K562 (cell line): Measurements from ENCODE around the gene HSPA1B. TPM values are rescaled to one million over a fixed set of nuclear protein-coding genes. Genes with fewer than 3 reads are reported as not detected.

Source experiments
- BHLHE40 ChIP-seq: IDR thresholded peaks from 2 replicates; pipeline ENCODE4 v1.6.1; 2011; ENCODE audit warnings: low read length, improper control_type of control experiment
- L3MBTL2 ChIP-seq: fragments of 450-650 bp; IDR thresholded peaks from 2 replicates; pipeline ENCODE4 v1.6.1; 2016; ENCODE audit warnings: mild to moderate bottlenecking, moderate library complexity
- POLR2B ChIP-seq: fragments of 450-650 bp; IDR thresholded peaks from 2 replicates; pipeline ENCODE4 v1.6.1; 2018; ENCODE audit warnings: low read depth; ENCODE audit not compliant: partially characterized antibody
- POLR2G ChIP-seq: fragments of 200-400 bp; formaldehyde crosslinking; IDR thresholded peaks from 2 replicates; pipeline ENCODE4 v1.6.1; 2017; ENCODE audit warnings: low read depth, mild to moderate bottlenecking, antibody characterized with exemption, low read length, moderate library complexity
- RBFOX2 ChIP-seq: fragments of 200-400 bp; formaldehyde crosslinking; IDR thresholded peaks from 2 replicates; pipeline ENCODE4 v1.6.1; 2017; ENCODE audit warnings: low read depth, mild to moderate bottlenecking, low read length, moderate library complexity
- SUPT5H ChIP-seq: fragments of 450-650 bp; IDR thresholded peaks from 2 replicates; pipeline ENCODE4 v1.6.1; 2016
- TAF15 ChIP-seq: fragments of 200-400 bp; formaldehyde crosslinking; IDR thresholded peaks from 2 replicates; pipeline ENCODE4 v1.6.1; 2017; ENCODE audit warnings: mild to moderate bottlenecking, low read depth, low read length, moderate library complexity
- TOE1 ChIP-seq, 2 experiments: fragments of 450-650 bp in 1 of 2; sonication (generic) in 1 of 2; formaldehyde crosslinking in 1 of 2; IDR thresholded peaks; 2 replicates each; pipeline versions ENCODE4 v1.7.1 to v1.8.0; 2016 to 2022; ENCODE audit warnings: borderline replicate concordance in 2 of 2, mild to moderate bottlenecking in 2 of 2, antibody characterized with exemption in 1 of 2, inconsistent platforms in 1 of 2, low read depth in 1 of 2, missing genetic modification reagents in 1 of 2, moderate library complexity in 1 of 2
- polyA plus RNA-seq, 8 experiments: library from polyadenylated mRNA; depleted of rRNA in 4 of 8; stranded (reverse) in 5 of 8; unstranded in 3 of 8; fragments of >200 nt; fragmentation: Nextera tagmentation in 2 of 8; fragmentation: Illumina TruSeq in 1 of 8; extraction: Ambion mirVana in 2 of 8; extraction: Trizol in 1 of 8; gene quantifications; 2 replicates each; pipeline versions ENCODE4 v1.2.1 to v1.2.3, GENCODE V29; 2011 to 2014; ENCODE audit warnings: inconsistent platforms in 1 of 8, missing spikeins in 1 of 8
- total RNA-seq, 7 experiments: library from RNA; depleted of rRNA in 6 of 7; stranded (reverse); fragments of >200 nt in 6 of 7; fragmentation: Illumina TruSeq in 2 of 7; extraction: Trizol in 2 of 7; gene quantifications; 2 replicates each; pipeline versions ENCODE4 v1.2.1 to v1.2.3, GENCODE V29; 2011 to 2021; ENCODE audit warnings: low replicate concordance in 1 of 7
- TF ChIP-seq, protein P1 (sequence below): IDR thresholded peaks from 2 replicates; pipeline ENCODE4 v1.6.1; 2016; ENCODE audit warnings: missing genetic modification characterization, missing compliant biosample characterization
- TF ChIP-seq, protein P2 (sequence below): sonication (generic); formaldehyde crosslinking; IDR thresholded peaks from 2 replicates; pipeline ENCODE4 v1.8.0; 2022; ENCODE audit warnings: mild to moderate bottlenecking, low read depth, missing genetic modification reagents
- TF ChIP-seq, protein P3 (sequence below): fragments of 450-650 bp; formaldehyde crosslinking; IDR thresholded peaks from 2 replicates; pipeline ENCODE4 v1.4.0; 2020; ENCODE audit warnings: mild to moderate bottlenecking
- TF ChIP-seq, protein P4 (sequence below): fragments of 450-650 bp; formaldehyde crosslinking; IDR thresholded peaks from 2 replicates; pipeline ENCODE4 v1.4.0; 2020; ENCODE audit warnings: mild to moderate bottlenecking, mixed read lengths
- TF ChIP-seq, protein P5 (sequence below): fragments of 450-650 bp; formaldehyde crosslinking; IDR thresholded peaks from 2 replicates; pipeline ENCODE4 v1.4.0; 2022; ENCODE audit warnings: mild to moderate bottlenecking, moderate library complexity
- TF ChIP-seq, protein P6 (sequence below), 3 experiments: fragments of 200-800 bp in 1 of 3; fragments of 250-450 bp in 1 of 3; fragments of 450-650 bp in 1 of 3; sonication (Bioruptor Pico) in 1 of 3; sonication (Bioruptor generic) in 1 of 3; formaldehyde crosslinking in 1 of 3; IDR thresholded peaks; 2 replicates each; pipeline versions ENCODE4 v1.6.1 to v1.8.0; 2016 to 2022; ENCODE audit warnings: mild to moderate bottlenecking in 2 of 3, missing genetic modification characterization in 2 of 3, missing compliant biosample characterization in 1 of 3, moderate library complexity in 1 of 3

The HSPA1B gene
- total and polyA plus RNA-seq, 9 of the 15 experiments (the other 6 are each of a cell fraction or from before 2014, with no cell fraction given): 0.27 to 227 (median 51.2) TPM

DNA sequence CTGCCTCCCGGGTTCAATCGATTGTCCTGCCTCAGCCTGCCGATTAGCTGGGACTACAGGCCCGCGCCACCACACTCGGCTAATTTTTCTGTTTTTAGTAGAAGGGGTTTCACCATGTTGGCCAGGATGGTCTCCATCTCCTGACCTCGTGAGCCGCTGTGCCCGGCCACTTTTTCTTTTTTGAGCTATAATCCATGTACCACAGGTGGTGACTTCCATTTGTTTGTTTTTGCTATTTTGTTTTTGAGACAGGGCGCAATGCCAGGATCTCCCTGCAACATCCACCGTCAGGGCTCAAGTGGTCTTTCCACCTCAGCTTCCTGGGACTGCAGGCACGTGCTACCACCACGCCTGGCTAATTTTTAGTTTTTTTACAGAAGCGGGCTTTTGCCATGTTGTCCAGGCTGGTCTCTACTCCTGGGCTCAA, 8.5 kb downstream of the HSPA1B start (continued):
- TF ChIP-seq, protein P1, sequence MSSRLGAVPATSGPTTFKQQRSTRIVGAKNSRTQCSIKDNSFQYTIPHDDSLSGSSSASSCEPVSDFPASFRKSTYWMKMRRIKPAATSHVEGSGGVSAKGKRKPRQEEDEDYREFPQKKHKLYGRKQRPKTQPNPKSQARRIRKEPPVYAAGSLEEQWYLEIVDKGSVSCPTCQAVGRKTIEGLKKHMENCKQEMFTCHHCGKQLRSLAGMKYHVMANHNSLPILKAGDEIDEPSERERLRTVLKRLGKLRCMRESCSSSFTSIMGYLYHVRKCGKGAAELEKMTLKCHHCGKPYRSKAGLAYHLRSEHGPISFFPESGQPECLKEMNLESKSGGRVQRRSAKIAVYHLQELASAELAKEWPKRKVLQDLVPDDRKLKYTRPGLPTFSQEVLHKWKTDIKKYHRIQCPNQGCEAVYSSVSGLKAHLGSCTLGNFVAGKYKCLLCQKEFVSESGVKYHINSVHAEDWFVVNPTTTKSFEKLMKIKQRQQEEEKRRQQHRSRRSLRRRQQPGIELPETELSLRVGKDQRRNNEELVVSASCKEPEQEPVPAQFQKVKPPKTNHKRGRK: peak; percentile 70; the same call in 1 of the 2 replicates
- TF ChIP-seq, protein P2, sequence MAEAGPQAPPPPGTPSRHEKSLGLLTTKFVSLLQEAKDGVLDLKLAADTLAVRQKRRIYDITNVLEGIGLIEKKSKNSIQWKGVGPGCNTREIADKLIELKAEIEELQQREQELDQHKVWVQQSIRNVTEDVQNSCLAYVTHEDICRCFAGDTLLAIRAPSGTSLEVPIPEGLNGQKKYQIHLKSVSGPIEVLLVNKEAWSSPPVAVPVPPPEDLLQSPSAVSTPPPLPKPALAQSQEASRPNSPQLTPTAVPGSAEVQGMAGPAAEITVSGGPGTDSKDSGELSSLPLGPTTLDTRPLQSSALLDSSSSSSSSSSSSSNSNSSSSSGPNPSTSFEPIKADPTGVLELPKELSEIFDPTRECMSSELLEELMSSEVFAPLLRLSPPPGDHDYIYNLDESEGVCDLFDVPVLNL: peak; percentile 52; the same call in 1 of the 2 replicates
- TF ChIP-seq, protein P3, sequence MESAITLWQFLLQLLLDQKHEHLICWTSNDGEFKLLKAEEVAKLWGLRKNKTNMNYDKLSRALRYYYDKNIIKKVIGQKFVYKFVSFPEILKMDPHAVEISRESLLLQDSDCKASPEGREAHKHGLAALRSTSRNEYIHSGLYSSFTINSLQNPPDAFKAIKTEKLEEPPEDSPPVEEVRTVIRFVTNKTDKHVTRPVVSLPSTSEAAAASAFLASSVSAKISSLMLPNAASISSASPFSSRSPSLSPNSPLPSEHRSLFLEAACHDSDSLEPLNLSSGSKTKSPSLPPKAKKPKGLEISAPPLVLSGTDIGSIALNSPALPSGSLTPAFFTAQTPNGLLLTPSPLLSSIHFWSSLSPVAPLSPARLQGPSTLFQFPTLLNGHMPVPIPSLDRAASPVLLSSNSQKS (CRISPR knock-in tag): no peak
- TF ChIP-seq, protein P4, sequence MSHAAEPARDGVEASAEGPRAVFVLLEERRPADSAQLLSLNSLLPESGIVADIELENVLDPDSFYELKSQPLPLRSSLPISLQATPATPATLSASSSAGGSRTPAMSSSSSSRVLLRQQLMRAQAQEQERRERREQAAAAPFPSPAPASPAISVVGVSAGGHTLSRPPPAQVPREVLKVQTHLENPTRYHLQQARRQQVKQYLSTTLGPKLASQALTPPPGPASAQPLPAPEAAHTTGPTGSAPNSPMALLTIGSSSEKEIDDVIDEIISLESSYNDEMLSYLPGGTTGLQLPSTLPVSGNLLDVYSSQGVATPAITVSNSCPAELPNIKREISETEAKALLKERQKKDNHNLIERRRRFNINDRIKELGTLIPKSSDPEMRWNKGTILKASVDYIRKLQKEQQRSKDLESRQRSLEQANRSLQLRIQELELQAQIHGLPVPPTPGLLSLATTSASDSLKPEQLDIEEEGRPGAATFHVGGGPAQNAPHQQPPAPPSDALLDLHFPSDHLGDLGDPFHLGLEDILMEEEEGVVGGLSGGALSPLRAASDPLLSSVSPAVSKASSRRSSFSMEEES (CRISPR knock-in tag): no peak
- no peak for TF ChIP-seq TOE1 (IDR thresholded peaks at IDR 0.05; ENCODE audit: borderline replicate concordance)
- TF ChIP-seq TOE1 (CRISPR knock-in tag; IDR thresholded peaks at IDR 0.05; ENCODE audit: borderline replicate concordance, low read depth): peak; percentile 47; the same call in 1 of the 2 replicates
- TF ChIP-seq SUPT5H: peak; percentile 60
- TF ChIP-seq, protein P5, sequence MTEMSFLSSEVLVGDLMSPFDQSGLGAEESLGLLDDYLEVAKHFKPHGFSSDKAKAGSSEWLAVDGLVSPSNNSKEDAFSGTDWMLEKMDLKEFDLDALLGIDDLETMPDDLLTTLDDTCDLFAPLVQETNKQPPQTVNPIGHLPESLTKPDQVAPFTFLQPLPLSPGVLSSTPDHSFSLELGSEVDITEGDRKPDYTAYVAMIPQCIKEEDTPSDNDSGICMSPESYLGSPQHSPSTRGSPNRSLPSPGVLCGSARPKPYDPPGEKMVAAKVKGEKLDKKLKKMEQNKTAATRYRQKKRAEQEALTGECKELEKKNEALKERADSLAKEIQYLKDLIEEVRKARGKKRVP: no peak
- peak; percentile 50; the same call in 1 of the 2 replicates for TF ChIP-seq POLR2G
- TF ChIP-seq RBFOX2: peak; percentile 74
- TF ChIP-seq L3MBTL2: peak; percentile 38; the same call in 1 of the 2 replicates
- peak; percentile 57 for TF ChIP-seq POLR2B
- peak; percentile 87 for TF ChIP-seq BHLHE40
- TF ChIP-seq, protein P6, sequence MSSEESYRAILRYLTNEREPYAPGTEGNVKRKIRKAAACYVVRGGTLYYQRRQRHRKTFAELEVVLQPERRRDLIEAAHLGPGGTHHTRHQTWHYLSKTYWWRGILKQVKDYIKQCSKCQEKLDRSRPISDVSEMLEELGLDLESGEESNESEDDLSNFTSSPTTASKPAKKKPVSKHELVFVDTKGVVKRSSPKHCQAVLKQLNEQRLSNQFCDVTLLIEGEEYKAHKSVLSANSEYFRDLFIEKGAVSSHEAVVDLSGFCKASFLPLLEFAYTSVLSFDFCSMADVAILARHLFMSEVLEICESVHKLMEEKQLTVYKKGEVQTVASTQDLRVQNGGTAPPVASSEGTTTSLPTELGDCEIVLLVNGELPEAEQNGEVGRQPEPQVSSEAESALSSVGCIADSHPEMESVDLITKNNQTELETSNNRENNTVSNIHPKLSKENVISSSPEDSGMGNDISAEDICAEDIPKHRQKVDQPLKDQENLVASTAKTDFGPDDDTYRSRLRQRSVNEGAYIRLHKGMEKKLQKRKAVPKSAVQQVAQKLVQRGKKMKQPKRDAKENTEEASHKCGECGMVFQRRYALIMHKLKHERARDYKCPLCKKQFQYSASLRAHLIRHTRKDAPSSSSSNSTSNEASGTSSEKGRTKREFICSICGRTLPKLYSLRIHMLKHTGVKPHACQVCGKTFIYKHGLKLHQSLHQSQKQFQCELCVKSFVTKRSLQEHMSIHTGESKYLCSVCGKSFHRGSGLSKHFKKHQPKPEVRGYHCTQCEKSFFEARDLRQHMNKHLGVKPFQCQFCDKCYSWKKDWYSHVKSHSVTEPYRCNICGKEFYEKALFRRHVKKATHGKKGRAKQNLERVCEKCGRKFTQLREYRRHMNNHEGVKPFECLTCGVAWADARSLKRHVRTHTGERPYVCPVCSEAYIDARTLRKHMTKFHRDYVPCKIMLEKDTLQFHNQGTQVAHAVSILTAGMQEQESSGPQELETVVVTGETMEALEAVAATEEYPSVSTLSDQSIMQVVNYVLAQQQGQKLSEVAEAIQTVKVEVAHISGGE (CRISPR knock-in tag; IDR thresholded peaks at IDR 0.05): 0 out of 6 replicates have a peak, but pooled peaks of 1 of the 3 experiments have one; percentile 4
- TF ChIP-seq TAF15: no peak
